ENCODE data around the gene DYRK1B. TPM values are rescaled to one million over a fixed set of nuclear protein-coding genes. Genes with fewer than 3 reads are reported as not detected.
A peak's percentile ranks its signal among the peaks of the same experiment; 100 is the strongest.
"Not testable (repeated sequence)": the region's sequence is repeated elsewhere in the genome, so short reads cannot be mapped to it uniquely, and the experiment has no call there.

DYRK1B gene
- total RNA-seq, 1 donor from 2014 or later = 31.4 TPM

GRCh38 chr19:39809368-39809767 lies 24.6 kb downstream of the DYRK1B start:
- no peaks in the 10 kb centered on the region for H3K27me3 Mint-ChIP-seq (ENCODE audit: low read depth, unreplicated experiment)
- H3K9me3 ChIP-seq (ENCODE audit: insufficient read depth, low read depth, low read length) = no peaks in the 10 kb centered on the region
- DNase-seq (ENCODE audit: low read depth) = no peak
- no peak overlapping the region for H3K4me2 ChIP-seq (ENCODE audit: low read length)
- H3K4me1 ChIP-seq (ENCODE audit: insufficient read depth, low read length) = no peaks in the 10 kb centered on the region
- no peak overlapping the region for H3K27ac ChIP-seq (ENCODE audit: low read depth, low read length)
- H4K20me1 ChIP-seq (ENCODE audit: insufficient read depth, low read length) = peaks cover 4% of the 10 kb centered on the region
- H2AFZ ChIP-seq (ENCODE audit: low read depth, low read length) = no peak overlapping the region
- no peak for TF ChIP-seq EZH2 (IDR thresholded peaks at IDR 0.05; ENCODE audit: insufficient read depth, low read length)
- TF ChIP-seq, protein P1, sequence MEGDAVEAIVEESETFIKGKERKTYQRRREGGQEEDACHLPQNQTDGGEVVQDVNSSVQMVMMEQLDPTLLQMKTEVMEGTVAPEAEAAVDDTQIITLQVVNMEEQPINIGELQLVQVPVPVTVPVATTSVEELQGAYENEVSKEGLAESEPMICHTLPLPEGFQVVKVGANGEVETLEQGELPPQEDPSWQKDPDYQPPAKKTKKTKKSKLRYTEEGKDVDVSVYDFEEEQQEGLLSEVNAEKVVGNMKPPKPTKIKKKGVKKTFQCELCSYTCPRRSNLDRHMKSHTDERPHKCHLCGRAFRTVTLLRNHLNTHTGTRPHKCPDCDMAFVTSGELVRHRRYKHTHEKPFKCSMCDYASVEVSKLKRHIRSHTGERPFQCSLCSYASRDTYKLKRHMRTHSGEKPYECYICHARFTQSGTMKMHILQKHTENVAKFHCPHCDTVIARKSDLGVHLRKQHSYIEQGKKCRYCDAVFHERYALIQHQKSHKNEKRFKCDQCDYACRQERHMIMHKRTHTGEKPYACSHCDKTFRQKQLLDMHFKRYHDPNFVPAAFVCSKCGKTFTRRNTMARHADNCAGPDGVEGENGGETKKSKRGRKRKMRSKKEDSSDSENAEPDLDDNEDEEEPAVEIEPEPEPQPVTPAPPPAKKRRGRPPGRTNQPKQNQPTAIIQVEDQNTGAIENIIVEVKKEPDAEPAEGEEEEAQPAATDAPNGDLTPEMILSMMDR (IDR thresholded peaks at IDR 0.05; ENCODE audit: insufficient read depth, low read depth, low read length) = no peak
- H3K36me3 Mint-ChIP-seq (ENCODE audit: low read depth, unreplicated experiment) = no peaks in the 10 kb centered on the region
- FAIRE-seq = no peak
- H3K36me3 ChIP-seq (ENCODE audit: insufficient read depth, low read length) = no peaks in the 10 kb centered on the region
- no peaks in the 10 kb centered on the region for H3K79me2 ChIP-seq (ENCODE audit: insufficient read depth, low read length)
- H3K9ac ChIP-seq (ENCODE audit: low read length) = no peak overlapping the region
- H3K9me3 Mint-ChIP-seq (ENCODE audit: unreplicated experiment) = peaks cover 1% of the 10 kb centered on the region
- no peaks in the 10 kb centered on the region for H3K4me1 Mint-ChIP-seq (ENCODE audit: low read depth, unreplicated experiment)
- H3K27me3 ChIP-seq (ENCODE audit: insufficient read depth, low read length) = no peaks in the 10 kb centered on the region
- H3K27ac Mint-ChIP-seq (ENCODE audit: unreplicated experiment) = no peak overlapping the region
- no peak overlapping the region for H3K4me3 Mint-ChIP-seq (ENCODE audit: unreplicated experiment)
- H3K4me3 ChIP-seq (ENCODE audit: insufficient read depth, low read depth, low read length) = no peak overlapping the region

- H3K4me3 ChIP-seq (ENCODE audit: insufficient read depth, low read depth, low read length); H3K4me2 ChIP-seq (ENCODE audit: low read length); DNase-seq (ENCODE audit: low read depth); H3K79me2 ChIP-seq (ENCODE audit: insufficient read depth, low read length); H4K20me1 ChIP-seq (ENCODE audit: insufficient read depth, low read length); H3K27me3 Mint-ChIP-seq (ENCODE audit: low read depth, unreplicated experiment); H3K36me3 Mint-ChIP-seq (ENCODE audit: low read depth, unreplicated experiment); H3K4me1 ChIP-seq (ENCODE audit: insufficient read depth, low read length); H3K27me3 ChIP-seq (ENCODE audit: insufficient read depth, low read length); H3K9me3 ChIP-seq (ENCODE audit: insufficient read depth, low read depth, low read length); FAIRE-seq; H2AFZ ChIP-seq (ENCODE audit: low read depth, low read length); H3K9ac ChIP-seq (ENCODE audit: low read length); H3K9me3 Mint-ChIP-seq (ENCODE audit: unreplicated experiment); H3K4me1 Mint-ChIP-seq (ENCODE audit: low read depth, unreplicated experiment); H3K36me3 ChIP-seq (ENCODE audit: insufficient read depth, low read length); H3K4me3 Mint-ChIP-seq (ENCODE audit: unreplicated experiment); H3K27ac Mint-ChIP-seq (ENCODE audit: unreplicated experiment); H3K27ac ChIP-seq (ENCODE audit: low read depth, low read length): not testable (repeated sequence)
Observed at GRCh38 chr19:39808688-39809087, 25.3 kb downstream of the DYRK1B start.

DNA sequence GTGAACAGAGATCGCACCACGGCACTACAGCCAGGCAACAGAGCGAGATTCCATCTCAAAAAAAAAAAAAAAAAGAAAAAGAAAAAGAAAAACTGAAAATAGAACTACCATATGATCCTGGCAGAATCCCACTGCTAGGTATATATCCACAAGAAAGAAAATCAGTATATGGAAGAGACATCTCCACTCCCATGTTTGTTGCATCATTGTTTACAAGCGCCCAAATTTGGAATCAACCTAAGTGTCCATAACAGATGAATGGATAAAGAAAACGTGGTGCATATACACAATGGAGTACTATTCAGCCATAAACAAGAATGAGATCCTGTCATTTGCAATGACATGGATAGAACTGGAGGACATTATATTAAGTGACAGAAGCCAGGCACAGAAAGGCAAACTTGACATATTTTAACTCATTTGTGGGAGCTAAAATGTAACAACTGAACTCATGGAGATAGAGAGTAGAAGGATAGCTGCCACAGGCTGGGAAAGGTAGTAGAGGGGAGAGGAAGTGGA lies 26.1 kb downstream of the DYRK1B start:
- no peak overlapping the region for H3K27ac ChIP-seq (ENCODE audit: low read depth, low read length)
- no peaks in the 10 kb centered on the region for H3K9me3 ChIP-seq (ENCODE audit: insufficient read depth, low read depth, low read length)
- peak; percentile 13 for FAIRE-seq

More for the DNA sequence above, 26.1 kb downstream of the DYRK1B start:
- Histone ChIP-seq H2AFZ (ENCODE audit: low read depth, low read length) (no peak overlapping the region), H3K79me2 (ENCODE audit: insufficient read depth, low read length) (no peaks in the 10 kb centered on the region), H3K4me2 (ENCODE audit: low read length) (no peak overlapping the region), H3K9ac (ENCODE audit: low read length) (no peak overlapping the region), H3K4me1 (ENCODE audit: insufficient read depth, low read length) (no peaks in the 10 kb centered on the region), H4K20me1 (ENCODE audit: insufficient read depth, low read length) (no peaks in the 10 kb centered on the region), H3K36me3 (ENCODE audit: insufficient read depth, low read length) (no peaks in the 10 kb centered on the region), H3K27me3 (ENCODE audit: insufficient read depth, low read length) (no peaks in the 10 kb centered on the region), H3K4me3 (ENCODE audit: insufficient read depth, low read depth, low read length) (no peak overlapping the region)
- no peaks in the 10 kb centered on the region for H3K36me3 Mint-ChIP-seq (ENCODE audit: low read depth, unreplicated experiment)
- DNase-seq (ENCODE audit: low read depth) = no peak
- H3K9me3 Mint-ChIP-seq (ENCODE audit: unreplicated experiment) = peaks cover 1% of the 10 kb centered on the region
- no peak overlapping the region for H3K4me3 Mint-ChIP-seq (ENCODE audit: unreplicated experiment)
- no peak overlapping the region for H3K27ac Mint-ChIP-seq (ENCODE audit: unreplicated experiment)
- TF ChIP-seq, protein P1 (IDR thresholded peaks at IDR 0.05; ENCODE audit: insufficient read depth, low read depth, low read length) = no peak
- no peak for TF ChIP-seq EZH2 (IDR thresholded peaks at IDR 0.05; ENCODE audit: insufficient read depth, low read length)
- no peaks in the 10 kb centered on the region for H3K4me1 Mint-ChIP-seq (ENCODE audit: low read depth, unreplicated experiment)
- H3K27me3 Mint-ChIP-seq (ENCODE audit: low read depth, unreplicated experiment) = peaks cover 4% of the 10 kb centered on the region

Measured in astrocyte (in vitro differentiated cells and primary cell).